ENCODE measurements around the gene ARHGAP26.
"Not testable (repeated sequence)": the region's sequence is repeated elsewhere in the genome, so short reads cannot be mapped to it uniquely, and the experiment has no call there.

ARHGAP26 gene

DNA sequence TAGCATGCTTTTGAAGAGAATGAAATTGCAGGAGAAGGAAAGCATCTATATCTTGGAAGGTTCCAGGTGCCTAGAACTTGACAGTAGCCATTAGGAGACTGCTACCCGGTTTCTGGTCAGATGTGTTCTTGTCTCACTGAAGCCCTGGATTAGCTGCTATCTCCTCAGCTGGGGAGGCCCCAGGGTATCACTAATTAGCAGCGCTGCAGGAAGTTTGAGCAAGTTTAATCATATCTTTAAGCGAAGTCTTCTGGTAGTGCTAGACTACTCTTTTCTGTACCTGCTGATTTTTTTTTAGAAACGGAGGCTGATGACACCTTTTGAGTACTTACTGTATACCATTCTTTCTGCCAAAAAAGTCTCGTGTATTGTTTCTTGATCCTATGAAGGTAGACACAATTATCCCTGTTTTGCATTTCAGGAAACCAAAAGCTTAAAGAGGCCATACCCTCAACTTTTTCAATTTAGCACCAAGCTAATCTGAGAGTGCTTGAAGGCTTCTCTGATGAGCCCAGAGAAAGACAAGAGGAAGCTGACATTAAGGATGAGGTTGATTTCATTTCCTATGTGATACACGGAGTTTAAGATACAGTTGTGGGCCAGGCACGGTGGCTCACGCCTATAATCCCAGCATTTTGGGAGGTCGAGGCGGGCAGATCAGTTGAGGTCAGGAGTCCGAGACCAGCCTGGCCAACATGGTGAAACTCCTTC lies 201.3 kb downstream of the ARHGAP26 start:
- no peak for DNase-seq

- DNase-seq = no peak
These were observed 201.9 kb downstream of the ARHGAP26 start for GRCh38 chr5:142972064-142972570.

GRCh38 chr5:142973932-142974331 lies 203.8 kb downstream of the ARHGAP26 start:
- no peak for DNase-seq

- DNase-seq = no peak
These were observed 204.2 kb downstream of the ARHGAP26 start for GRCh38 chr5:142974409-142974808.

DNA sequence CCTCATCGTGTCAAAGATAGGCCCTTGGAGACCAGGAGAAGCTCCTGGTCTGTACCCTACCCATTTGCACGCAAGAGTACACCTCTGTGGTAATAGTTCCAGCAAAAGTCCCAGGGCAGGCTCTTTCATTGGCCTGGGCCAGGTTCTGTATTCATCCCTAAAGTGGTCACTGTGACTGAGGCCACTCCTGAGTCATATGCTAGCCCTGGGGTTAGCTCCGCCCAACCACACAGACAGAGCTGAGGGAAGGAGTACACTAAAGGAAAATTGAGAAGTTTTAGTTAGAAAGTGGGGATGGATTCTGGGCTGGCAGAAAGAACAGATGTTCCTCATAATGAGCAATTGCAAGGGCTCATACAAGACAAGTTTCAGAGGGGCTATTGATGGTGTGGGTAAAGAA lies 206.7 kb downstream of the ARHGAP26 start:
- DNase-seq = no peak

- DNase-seq = peak; percentile 46
These were observed 207.3 kb downstream of the ARHGAP26 start for GRCh38 chr5:142977363-142978051.

DNA sequence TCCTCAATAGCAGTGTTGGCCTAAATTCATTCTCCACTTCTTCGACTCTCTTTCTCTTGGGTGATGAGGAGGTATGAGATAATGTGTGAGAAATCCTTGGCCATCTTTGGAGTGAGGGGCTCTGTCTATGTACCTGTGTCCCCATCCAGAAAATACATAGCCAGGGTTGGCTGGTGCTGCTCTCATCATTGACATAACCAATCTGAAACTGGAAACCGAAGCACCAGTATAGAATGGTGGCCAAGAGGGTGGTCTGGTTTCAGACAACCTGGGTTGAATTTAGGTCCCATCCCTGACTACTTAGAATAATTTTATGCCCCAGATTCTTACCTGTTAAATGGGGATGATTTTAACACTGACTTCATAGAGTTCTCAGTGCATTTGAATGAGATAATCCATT lies 208.1 kb downstream of the ARHGAP26 start:
- DNase-seq = no peak

GRCh38 chr5:142978726-142979125 lies 208.5 kb downstream of the ARHGAP26 start:
- DNase-seq = no peak

DNA sequence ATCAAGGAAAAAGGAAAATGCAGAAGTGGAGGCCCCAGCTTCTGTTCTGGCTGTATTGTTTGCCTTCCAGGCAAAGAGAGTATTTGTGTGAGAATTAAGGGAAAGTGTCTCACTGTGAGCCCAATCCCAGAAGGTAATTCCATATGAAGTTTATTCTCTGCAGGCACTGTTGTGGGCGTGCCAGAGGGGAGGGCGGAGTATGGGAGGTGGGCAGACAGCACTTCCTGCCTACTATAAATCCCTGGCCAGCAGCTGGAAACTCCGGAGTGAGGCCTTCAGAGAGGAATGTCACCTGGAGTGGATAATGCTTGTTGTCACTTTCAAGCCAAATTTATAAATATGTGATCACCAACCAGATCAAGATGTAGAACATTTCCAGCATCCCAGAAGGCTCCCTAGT lies 209.5 kb downstream of the ARHGAP26 start:
- no peak for DNase-seq

DNA sequence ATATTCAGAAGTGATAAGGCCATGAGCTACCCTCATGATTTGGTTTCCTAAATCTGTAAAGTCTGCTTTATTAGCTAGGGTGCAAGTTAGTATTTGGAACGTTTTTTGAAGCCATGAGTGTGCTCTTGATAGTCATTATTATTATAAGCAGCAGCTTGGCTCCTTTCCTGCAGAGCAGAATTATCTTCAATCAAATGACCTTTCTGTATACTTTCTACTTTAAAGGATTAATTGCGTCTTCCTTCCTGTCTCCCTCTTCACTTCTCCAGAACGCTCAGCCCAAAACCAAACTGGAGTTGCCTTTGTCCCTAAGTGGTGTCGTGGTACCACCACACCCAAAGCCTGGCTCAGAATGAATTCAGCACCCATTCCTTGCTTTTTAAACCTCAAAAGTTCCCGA lies 211.3 kb downstream of the ARHGAP26 start:
- DNase-seq = no peak

DNA sequence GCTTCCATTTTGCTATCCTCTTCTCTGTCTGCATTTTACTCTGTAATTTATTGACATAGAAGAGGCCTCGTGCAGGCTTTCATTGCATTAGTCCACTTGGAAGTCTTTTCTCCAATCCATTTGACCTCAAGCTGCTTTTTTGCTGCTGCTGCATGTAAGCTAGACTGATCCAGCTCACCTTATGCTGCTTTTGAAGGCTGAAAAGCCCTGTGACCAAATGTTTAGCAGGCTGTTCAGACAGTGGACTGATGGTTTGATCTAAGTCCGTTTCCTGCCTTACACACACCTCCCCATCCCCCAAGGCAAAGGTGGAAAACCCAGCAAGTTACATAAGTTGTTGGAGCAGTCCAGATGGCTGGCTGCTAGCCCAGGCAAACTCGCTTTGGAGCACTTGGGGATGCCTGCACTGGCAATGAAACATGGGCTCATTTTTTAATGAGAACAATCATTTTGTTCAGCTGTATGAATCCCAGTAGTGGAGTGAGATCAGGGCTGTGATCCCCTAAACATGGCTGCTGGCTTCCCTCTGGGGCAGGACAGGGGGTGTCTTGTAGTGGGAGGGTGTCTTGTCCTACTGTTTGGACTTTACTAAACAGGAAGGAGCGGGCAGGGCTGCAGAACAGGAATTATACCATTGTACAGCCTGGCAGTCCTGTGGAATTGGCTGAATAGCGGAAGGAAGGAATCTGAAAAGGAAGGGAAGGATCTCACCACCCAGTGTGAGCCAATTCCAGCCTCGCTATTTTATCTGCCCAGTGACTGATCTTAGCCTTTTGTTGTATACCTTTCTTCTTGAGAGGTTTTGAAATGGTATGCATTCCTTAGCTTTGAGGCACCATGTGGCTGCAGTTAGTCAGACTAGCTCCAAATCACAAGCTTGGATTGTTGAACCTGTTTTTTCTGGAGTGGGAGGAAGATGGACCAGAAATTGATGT lies 212.0 kb downstream of the ARHGAP26 start:
- DNase-seq = no peak

- DNase-seq = no peak
These were observed 212.6 kb downstream of the ARHGAP26 start for GRCh38 chr5:142982821-142983200.

DNA sequence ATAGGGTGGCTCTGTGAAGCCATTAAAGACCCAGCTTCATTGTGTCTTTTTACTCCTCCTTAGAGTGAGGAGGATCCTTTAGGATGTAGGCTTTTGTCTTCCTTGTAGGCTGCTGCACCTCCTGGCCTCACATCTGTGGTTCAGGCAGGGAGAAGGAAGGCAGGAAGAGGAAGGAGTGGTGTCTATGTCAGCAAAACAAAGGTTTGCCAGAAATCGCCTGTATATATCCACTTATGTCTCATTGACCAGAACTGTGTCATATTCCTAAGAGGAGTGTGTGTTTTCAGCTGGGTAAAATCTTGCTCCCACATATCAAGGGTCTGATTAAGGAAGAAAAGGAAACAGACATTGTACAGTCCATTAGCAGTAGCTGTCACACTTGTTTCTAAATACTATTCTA lies 213.8 kb downstream of the ARHGAP26 start:
- no peak for DNase-seq

DNA sequence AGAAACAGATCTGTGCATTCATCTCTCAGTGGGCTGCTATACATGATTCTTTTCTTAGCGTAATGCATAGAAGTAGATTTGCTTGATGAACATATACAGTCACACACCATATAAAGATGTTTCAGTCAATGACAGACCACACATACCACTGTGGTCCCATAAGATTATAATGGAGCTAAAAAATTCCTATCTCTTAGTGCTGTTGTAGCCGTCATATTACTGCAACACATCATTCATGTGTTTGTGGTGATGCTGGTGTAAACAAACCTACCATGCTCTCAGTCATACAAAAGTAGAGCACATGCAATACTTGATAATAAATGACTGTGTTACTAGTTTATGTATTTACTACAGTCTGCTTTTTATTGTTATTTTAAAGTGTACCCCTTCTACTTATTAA lies 214.3 kb downstream of the ARHGAP26 start:
- no peak for DNase-seq

GRCh38 chr5:142989270-142989669 lies 219.1 kb downstream of the ARHGAP26 start:
- DNase-seq = not testable (repeated sequence)

DNA sequence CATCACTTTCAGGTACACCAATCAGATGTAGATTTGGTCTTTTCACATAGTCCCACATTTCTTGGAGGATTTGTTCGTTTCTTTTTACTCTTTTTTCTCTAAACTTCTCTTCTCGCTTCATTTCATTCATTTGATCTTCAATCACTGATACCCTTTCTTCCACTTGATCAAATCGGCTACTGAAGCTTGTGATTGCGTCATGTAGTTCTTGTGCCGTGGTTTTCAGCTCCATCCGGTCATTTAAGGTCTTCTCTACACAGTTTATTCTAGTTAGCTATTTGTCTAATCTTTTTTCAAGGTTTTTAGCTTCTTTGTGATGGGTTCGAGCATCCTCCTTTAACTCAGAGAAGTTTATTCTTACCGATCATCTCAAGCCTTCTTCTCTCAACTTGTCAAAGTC lies 219.9 kb downstream of the ARHGAP26 start:
- DNase-seq = not testable (repeated sequence)

GRCh38 chr5:142994218-142994617 lies 224.0 kb downstream of the ARHGAP26 start:
- DNase-seq = no peak

DNA sequence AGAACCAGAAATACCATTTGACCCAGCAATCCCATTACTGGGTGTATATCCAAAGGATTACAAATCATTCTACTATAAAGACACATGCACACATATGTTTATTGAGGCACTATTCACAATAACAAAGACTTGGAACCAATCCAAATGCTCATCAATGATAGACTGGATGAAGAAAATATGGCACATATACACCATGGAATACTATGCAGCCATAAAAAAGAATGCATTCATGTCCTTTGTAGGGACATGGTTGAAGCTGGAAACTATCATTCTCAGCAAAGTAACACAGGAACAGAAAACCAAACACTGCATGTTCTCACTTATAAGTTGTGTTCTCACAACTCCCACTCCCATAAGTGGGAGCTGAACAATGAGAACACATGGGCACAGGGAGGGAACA lies 225.4 kb downstream of the ARHGAP26 start:
- not testable (repeated sequence) for DNase-seq

GRCh38 chr5:142997591-142997990 lies 227.4 kb downstream of the ARHGAP26 start:
- no peak for DNase-seq

DNA sequence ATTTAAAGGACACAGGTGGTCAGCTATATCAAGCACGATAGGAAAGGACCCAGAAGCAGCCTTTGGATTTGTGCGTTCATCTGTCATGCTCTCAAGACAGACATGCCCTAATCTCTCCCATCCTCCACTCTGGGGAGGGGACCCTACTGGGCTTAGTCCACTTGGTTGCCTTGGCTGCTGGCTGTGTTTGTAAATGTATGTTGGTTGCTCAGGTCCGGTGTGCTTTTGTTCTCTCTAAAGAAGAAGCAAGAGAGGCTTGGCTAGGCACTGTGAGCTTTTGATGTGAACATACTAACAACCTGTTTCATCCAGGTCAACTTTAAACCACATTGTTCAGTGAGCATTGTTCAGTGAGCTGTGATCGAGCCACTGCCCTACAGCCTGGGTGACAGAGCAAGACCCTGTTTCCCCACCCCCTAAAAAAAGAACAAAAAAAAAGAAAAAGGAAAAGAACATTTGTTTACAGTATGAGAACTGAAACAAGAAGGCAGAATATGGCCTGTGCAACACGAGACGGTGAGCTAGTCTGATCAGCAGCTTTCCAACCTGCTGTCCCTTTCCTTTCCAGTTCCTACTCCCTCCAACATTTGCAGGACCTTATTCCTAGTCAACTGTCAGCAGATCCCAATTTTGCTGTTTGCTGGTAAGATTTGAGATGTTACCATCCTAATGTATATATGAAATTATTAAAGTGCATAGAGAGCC lies 228.3 kb downstream of the ARHGAP26 start:
- no peak for DNase-seq

GRCh38 chr5:143000551-143000950 lies 230.4 kb downstream of the ARHGAP26 start:
- not testable (repeated sequence) for DNase-seq

DNA sequence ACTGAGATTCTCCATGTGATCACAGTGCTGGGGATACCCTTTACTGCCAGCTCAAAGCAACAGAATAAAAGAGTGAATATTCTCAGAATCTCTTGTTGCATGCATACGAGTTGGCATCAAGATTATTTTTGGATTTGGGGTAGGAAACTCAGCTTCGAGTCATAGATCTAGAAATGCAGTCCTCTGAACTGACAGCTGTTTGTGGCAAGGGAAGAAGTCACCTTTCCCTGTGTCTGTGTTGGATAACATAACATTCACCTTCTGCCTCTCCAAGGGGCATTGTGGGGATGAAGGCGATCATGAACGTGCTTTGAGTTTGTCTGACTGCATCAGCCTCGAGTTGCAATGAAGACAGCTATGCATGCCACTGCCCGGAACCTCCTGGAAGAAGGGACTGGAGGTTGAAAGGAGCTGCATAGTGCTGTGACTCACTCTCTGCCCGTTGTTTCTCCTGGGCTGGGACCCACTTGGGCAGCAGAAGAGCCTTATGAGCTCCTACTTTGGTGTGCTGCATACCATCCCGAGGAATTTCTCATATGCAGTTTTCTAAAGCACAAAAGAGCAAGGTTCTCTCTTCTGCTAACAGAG lies 231.7 kb downstream of the ARHGAP26 start:
- peak; percentile 41 for DNase-seq
